Sigmoid colon (tissue), 7 donors: ENCODE results near the gene ZNF503. TPM values are rescaled to one million over a fixed set of nuclear protein-coding genes. Genes with fewer than 3 reads are reported as not detected.

Source experiments
- DNase-seq: peaks from one replicate; pipeline ENCODE4 v3.0.0-alpha.2; 2019
- H3K27ac ChIP-seq, 4 donors: fragments of 200-600 bp; sonication (generic); one replicate each; pipeline ENCODE4 v1.5.1; 2016 to 2019; ENCODE audit warnings: mild to moderate bottlenecking in 1 of 4
- H3K27me3 ChIP-seq, 3 donors: fragments of 200-600 bp; sonication (generic); one replicate each; pipeline ENCODE4 v1.5.1; 2019; ENCODE audit warnings: mild to moderate bottlenecking in 1 of 3
- H3K36me3 ChIP-seq, 4 donors: fragments of 200-600 bp; sonication (generic); one replicate each; pipeline ENCODE4 v1.5.1; 2016 to 2019
- H3K4me1 ChIP-seq, 4 donors: fragments of 200-600 bp; sonication (generic); one replicate each; pipeline ENCODE4 v1.5.1; 2017 to 2019
- H3K4me3 ChIP-seq, 4 donors: fragments of 200-600 bp; sonication (generic); one replicate each; pipeline ENCODE4 v1.5.1; 2017 to 2019; ENCODE audit warnings: mild to moderate bottlenecking in 2 of 4, moderate library complexity in 1 of 4
- H3K9me3 ChIP-seq, 4 donors: fragments of 200-600 bp in 3 of 4; sonication (generic) in 3 of 4; one replicate each; pipeline versions ENCODE4 v1.5.1 to v1.6.1; 2013 to 2019
- CTCF ChIP-seq, 4 experiments: fragments of 450-650 bp in 3 of 4; fragments of 200-600 bp in 1 of 4; IDR thresholded peaks; one replicate each; pipeline ENCODE4 v1.5.1; 2016 to 2019; ENCODE audit warnings: antibody characterized with exemption in 4 of 4, mild to moderate bottlenecking in 3 of 4, moderate library complexity in 2 of 4
- EP300 ChIP-seq, 4 donors: sonication (generic); formaldehyde crosslinking; IDR thresholded peaks; one replicate each; pipeline ENCODE4 v1.6.1; 2017; ENCODE audit warnings: antibody characterized with exemption in 4 of 4
- POLR2A ChIP-seq, 2 donors: fragments of 450-650 bp; IDR thresholded peaks; one replicate each; pipeline ENCODE4 v1.6.1; 2016; ENCODE audit warnings: antibody characterized with exemption in 2 of 2, mild to moderate bottlenecking in 2 of 2, moderate library complexity in 2 of 2
- POLR2AphosphoS5 ChIP-seq, 4 donors: sonication (generic); formaldehyde crosslinking; IDR thresholded peaks; one replicate each; pipeline ENCODE4 v1.6.1; 2017; ENCODE audit warnings: antibody characterized with exemption in 4 of 4
- WGBS, 2 donors: extraction: QIAGEN DNeasy Blood & Tissue Kit; methylation state at CpG; one replicate each; pipeline ENCODE4 v1.1.7; 2013; 5-methylcytosine and 5-hydroxymethylcytosine counted together
- intact Hi-C: fragments of 100-400 bp; cut with DNase I; formaldehyde crosslinking; loops from one replicate; pipeline ENCODE4 v1.15.1; 2023
- polyA plus RNA-seq, 3 donors: library from polyadenylated mRNA; stranded (reverse); fragments of 200-250 nt; gene quantifications; one replicate each; pipeline ENCODE4 v1.2.3, GENCODE V29; 2013
- total RNA-seq, 4 donors: library from RNA; depleted of rRNA; stranded (reverse); fragments of >200 nt; gene quantifications; one replicate each; pipeline ENCODE4 v1.1.0, GENCODE V29; 2016
- donor health status: healthy with polysubstance abuse.
- donor health status: Bipolar disorder and iron deficiency.
- donor health status: healthy.

The ZNF503 gene
- total and polyA plus RNA-seq, 7 donors = 2.3 to 20.3 (median 10.0) TPM

- intact Hi-C loops = loop anchor here (2.0 kb wide), 1 partner anchor 99 kb away; no protein-coding TSS in a partner anchor
- no peaks in the 10 kb centered on the region for H3K9me3 ChIP-seq
- peaks cover 0 to 27% (median 15%) of the 10 kb centered on the region in 4 donors for H3K4me1 ChIP-seq
- no peak for TF ChIP-seq POLR2AphosphoS5 (IDR thresholded peaks at IDR 0.05)
- TF ChIP-seq EP300 (IDR thresholded peaks at IDR 0.05) = no peak
- TF ChIP-seq POLR2A (IDR thresholded peaks at IDR 0.05) = no peak
- no peak for TF ChIP-seq CTCF (IDR thresholded peaks at IDR 0.05)
- no peak for DNase-seq
- no peak overlapping the region for H3K4me3 ChIP-seq
- H3K36me3 ChIP-seq = peaks cover 0 to 28% (median 6%) of the 10 kb centered on the region in 4 donors
- H3K27me3 ChIP-seq = no peaks in the 10 kb centered on the region
- no peak overlapping the region for H3K27ac ChIP-seq
- 91 to 94% methylated on average over 7 of the region's 7 CpGs for WGBS, 2 donors
Measured at GRCh38 chr10:75394221-75394620, 7.3 kb downstream of the ZNF503 start.

GRCh38 chr10:75392744-75393143 is 8.8 kb downstream of the ZNF503 start:
- DNase-seq = no peak
- intact Hi-C loops = no loop called here

GRCh38 chr10:75392271-75392670 is 9.3 kb downstream of the ZNF503 start:
- no peaks in the 10 kb centered on the region for H3K27me3 ChIP-seq
- DNase-seq = no peak
- WGBS, 2 donors = 84 to 91% methylated on average over 2 of the region's 2 CpGs
- H3K27ac ChIP-seq = no peak overlapping the region
- intact Hi-C loops = no loop called here
- H3K4me3 ChIP-seq = no peak overlapping the region
- TF ChIP-seq CTCF (IDR thresholded peaks at IDR 0.05) = no peak
- no peak for TF ChIP-seq POLR2AphosphoS5 (IDR thresholded peaks at IDR 0.05)
- TF ChIP-seq EP300 (IDR thresholded peaks at IDR 0.05) = no peak
- TF ChIP-seq POLR2A (IDR thresholded peaks at IDR 0.05) = no peak
- H3K4me1 ChIP-seq = peaks cover 0 to 16% (median 5%) of the 10 kb centered on the region in 4 donors
- no peaks in the 10 kb centered on the region for H3K9me3 ChIP-seq
- H3K36me3 ChIP-seq = peaks cover 0 to 20% (median 2%) of the 10 kb centered on the region in 4 donors

More at GRCh38 chr10:75392744-75393143, 8.8 kb downstream of the ZNF503 start:
- Histone ChIP-seq H3K4me3 (no peak overlapping the region), H3K9me3 (no peaks in the 10 kb centered on the region), H3K36me3 (peaks cover 0 to 20% (median 2%) of the 10 kb centered on the region in 4 donors), H3K4me1 (peaks cover 0 to 16% (median 5%) of the 10 kb centered on the region in 4 donors), H3K27ac (no peak overlapping the region), H3K27me3 (no peaks in the 10 kb centered on the region)
- TF ChIP-seq CTCF (IDR thresholded peaks at IDR 0.05) (no peak), POLR2AphosphoS5 (IDR thresholded peaks at IDR 0.05) (no peak), POLR2A (IDR thresholded peaks at IDR 0.05) (no peak)

- no peak for DNase-seq
- peaks cover 0 to 8% (median 3%) of the 10 kb centered on the region in 4 donors for H3K9me3 ChIP-seq
- peaks cover 0 to 17% (median 0%) of the 10 kb centered on the region in 4 donors for H3K36me3 ChIP-seq
- intact Hi-C loops = no loop called here
- TF ChIP-seq POLR2AphosphoS5 (IDR thresholded peaks at IDR 0.05) = no peak
- no peak for TF ChIP-seq EP300 (IDR thresholded peaks at IDR 0.05)
- TF ChIP-seq CTCF (IDR thresholded peaks at IDR 0.05) = no peak
- TF ChIP-seq POLR2A (IDR thresholded peaks at IDR 0.05) = no peak
- H3K4me3 ChIP-seq = no peak overlapping the region
- peaks cover 0 to 4% (median 0%) of the 10 kb centered on the region in 4 donors for H3K4me1 ChIP-seq
- no peaks in the 10 kb centered on the region for H3K27me3 ChIP-seq
- H3K27ac ChIP-seq = no peak overlapping the region
Measured at GRCh38 chr10:75390178-75390577, 11.4 kb downstream of the ZNF503 start.

- Histone ChIP-seq H3K27ac (no peak overlapping the region), H3K27me3 (no peaks in the 10 kb centered on the region)
- intact Hi-C loops = no loop called here
Measured at GRCh38 chr10:75388082-75388481, 13.5 kb downstream of the ZNF503 start.

More at GRCh38 chr10:75388082-75388481, 13.5 kb downstream of the ZNF503 start:
- H3K9me3 ChIP-seq = peaks cover 0 to 8% (median 3%) of the 10 kb centered on the region in 4 donors
- WGBS, 2 donors = 91 to 99% methylated on average over 3 of the region's 3 CpGs
- TF ChIP-seq POLR2A (IDR thresholded peaks at IDR 0.05) = no peak
- no peak for TF ChIP-seq EP300 (IDR thresholded peaks at IDR 0.05)
- no peak for TF ChIP-seq POLR2AphosphoS5 (IDR thresholded peaks at IDR 0.05)
- TF ChIP-seq CTCF (IDR thresholded peaks at IDR 0.05) = no peak
- no peak for DNase-seq
- no peak overlapping the region for H3K4me3 ChIP-seq
- H3K36me3 ChIP-seq = peaks cover 0 to 7% (median 0%) of the 10 kb centered on the region in 4 donors
- H3K4me1 ChIP-seq = no peaks in the 10 kb centered on the region
